HG02981 (cell line): Measurements from ENCODE around the gene CIZ1.

Experiments used
- ATAC-seq: cut with Tn5 transposase; IDR thresholded peaks from one replicate; pipeline ENCODE4 v1.9.1; 2021; ENCODE audit warnings: mild to moderate bottlenecking, moderate library complexity; ENCODE audit not compliant: unreplicated experiment

Gene CIZ1

DNA sequence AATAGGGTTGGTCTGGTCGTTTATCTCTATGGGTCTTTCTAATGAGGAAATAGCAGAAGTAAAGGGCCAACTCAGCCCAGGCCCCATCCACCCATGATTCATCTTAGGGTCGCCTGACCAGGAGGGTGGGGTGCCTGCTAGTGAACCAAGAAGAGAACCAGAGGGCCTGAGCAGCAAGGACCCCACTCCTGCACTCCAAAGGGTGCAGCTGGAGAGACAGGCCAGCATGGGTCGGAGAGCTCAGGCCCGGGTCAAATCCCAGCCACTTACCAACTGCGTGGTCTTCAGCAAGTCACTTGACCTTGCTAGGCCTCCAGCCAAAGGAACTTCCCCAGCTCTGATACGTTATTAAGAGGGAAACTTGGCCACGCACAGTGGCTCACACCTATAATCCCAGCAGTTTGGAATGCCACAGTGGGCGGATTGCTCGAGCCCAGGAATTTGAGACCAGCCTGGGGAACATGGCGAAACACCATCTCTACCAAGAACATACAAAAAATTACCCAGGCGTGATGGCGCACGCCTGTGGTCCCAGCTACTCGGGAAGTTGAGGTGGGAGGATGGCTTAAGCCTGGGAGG, 27.0 kb downstream of the CIZ1 start:
- no peak for ATAC-seq

DNA sequence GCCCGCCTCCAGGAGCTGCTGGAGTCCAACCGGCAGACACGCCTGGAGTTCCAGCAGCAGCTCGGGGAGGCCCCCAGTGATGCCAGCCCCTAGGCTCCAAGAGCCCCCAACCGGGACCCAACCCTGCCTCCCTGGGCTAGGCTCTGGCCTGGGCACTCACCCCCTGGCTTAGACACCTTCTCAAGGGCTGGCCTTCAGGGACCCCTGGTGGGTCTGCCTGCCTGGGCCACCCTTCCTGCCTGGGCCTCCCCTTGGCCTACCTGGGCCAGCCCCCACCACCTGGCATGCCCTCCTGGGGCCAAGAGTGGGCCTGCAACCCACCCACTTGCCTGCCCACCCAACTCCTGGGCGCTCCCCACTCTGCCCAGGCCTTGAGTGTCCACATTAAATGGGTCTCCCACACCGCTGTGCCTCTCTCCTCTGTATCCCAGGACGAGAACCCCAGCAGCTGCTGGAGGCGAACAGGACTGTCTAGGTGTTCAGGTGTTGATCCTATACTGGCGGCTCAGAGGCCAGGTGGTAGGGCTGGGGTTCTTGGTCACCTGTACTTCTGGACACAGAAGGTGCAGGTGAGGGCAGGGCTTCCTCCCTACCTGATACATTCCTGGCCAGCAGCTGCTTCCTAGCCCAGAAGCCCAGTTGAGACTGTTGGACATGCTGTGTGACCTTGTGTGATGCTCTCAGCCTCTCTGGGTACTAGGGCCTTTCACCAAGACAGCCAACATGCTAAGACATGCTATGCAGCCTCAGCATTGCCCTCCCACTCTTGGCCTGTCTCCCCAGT, 27.7 kb downstream of the CIZ1 start:
- no peak for ATAC-seq

DNA sequence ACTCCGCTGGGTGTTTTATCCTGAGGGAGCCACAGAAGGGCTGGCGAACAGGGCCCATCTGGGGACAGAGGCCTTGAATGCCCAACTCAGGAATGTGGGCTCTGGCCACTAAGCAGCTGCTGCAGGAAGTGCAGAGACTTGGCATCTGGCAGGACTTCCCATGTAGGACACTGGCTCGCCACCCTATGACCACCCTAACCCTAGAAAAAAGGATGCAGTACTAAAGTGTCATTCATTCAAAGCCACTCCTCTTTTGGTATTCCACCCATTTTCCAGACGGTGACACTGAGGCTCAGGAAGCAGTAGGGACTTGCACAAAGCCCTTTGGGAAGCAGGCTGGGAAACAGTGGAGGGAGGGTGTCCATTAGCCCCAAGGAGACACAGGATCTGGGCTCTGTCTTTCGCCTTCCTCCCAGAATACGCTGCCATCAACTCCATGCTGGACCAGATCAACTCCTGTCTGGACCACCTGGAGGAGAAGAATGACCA, 28.3 kb downstream of the CIZ1 start:
- no peak for ATAC-seq

DNA sequence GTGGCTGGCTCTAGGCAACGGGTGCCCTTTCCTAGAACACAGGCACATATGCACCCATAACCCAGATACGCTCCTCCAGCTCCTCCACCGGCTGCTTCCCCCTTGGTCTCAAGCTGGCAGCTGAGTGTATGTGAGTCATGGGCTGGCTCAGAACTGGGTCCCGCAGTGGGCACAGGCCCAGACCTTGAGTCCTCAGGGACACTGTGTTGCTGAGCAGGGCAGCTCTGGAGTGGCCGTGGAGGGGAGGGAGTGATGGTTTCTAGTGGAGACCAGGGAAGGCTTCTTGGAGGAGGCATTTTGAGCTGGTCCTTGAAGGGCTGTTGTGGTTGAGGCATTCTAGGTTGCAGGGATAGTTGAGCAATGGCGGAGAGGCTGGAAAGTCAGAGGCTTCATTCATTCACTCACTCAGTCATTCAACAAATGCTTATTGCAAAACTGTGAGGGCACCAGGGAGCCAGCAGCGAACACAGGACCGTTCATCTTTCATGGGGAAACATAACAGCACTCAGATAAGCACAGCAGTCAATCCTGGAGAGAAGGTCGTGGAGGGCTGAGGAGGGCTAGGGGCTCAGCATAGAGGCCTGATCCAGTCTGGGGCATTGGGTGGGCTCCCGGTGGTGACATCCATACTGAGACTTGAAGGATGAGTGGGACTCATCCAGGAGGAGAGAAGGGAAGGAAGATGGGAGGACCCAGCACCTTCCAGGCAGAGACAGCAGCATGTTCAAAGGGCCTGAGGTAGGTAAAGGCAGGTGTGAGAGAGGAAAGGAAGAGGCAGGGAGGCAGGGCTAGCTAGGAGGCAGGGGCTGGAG, 29.0 kb downstream of the CIZ1 start:
- ATAC-seq, result no peak

DNA sequence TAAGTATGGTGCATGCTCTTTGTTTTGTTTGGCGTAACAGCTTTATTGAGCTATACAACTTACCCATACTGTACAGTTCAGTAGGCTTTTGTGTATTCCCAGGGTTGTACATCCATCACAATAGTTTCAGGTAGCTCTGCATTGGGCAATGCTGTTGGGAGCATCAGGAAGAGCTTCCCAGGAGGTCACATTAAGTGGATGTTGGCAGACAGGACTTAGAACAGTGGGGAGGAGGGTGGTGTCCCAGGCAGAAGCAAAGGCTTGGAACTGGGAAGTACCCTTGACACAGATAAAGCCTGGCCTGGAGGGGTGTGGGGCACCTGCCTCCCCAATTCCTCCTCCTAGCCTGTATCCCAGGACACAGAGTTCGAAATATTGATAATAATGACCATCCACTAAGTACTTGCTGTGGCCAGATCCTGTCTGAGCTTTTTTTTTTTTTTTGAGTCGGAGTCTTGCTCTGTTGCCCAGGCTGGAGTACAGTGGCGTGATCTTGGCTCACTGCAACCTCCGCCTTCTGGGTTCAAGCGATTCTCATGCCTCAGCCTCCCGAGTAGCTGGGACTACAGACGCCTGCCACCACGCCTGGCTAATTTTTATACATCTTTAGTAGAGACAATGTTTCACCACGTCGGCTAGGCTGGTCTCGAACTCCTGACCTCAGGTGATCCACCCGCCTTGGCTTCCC, 30.0 kb downstream of the CIZ1 start:
- ATAC-seq, result no peak

DNA sequence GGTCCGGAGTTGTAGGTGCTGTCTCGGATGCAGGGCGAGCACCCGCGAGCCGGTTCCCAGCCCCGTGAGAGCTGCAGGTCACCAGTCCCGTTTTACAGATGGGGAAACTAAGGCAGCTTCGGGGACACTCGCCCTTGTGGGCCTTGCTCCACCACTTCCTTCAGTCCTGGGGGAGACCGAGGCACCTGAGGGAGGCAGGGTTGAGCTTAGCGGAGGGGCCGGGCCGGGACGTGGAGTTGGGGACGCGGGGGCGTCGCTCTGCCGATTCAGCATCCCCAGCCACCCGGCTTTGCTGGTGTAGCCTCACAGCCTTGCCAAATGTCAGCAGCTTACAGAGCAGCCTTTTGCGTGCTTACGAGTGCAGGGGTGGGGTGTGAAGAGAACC, 30.8 kb downstream of the CIZ1 start:
- ATAC-seq, result peak; percentile 11

DNA sequence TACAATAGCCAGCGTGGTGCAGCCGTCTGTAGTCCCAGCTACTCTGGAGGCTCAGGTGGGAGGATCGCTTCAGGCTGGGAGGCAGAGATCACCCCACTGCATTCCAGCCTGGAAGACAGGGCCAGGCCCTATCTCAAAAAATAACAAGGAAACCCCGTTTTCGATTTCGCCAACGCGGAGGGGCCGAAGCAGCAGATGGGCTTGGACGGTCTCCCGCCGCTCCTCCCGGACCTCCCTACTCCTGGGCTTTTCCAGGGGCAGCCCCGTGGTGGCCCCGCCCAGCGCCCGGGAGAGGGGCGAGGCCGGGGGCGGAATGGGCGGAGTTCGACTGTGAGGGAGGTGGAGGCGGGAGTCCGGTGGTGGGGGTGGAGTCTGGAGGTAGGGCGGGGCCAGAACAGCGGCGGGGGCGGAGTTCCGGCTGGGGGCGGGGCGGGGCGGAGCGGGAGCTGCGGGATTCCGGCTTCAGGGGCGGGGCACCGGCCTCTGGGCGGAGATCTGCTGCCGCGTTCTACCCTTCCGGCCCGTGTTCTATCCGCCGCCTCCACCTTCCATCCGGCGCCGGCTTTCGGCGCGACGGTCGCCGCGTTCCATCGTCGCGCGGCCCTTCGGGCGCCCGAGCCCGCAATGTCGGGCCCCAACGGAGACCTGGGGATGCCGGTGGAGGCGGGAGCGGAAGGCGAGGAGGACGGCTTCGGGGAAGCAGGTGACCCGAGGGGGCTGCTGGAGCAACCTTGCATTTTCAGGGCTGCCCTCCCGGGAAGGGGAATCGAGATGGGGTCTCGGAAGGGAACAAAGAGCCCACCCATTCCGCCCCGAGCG, 31.4 kb downstream of the CIZ1 start, which contains the start of gene BBLN:
Gene BBLN, plus strand, starts transcription at position 482 of the 819 bp plus-strand sequence. Its CDS starts 143 bp downstream, at position 625.
- peak; percentile 72 for ATAC-seq

DNA sequence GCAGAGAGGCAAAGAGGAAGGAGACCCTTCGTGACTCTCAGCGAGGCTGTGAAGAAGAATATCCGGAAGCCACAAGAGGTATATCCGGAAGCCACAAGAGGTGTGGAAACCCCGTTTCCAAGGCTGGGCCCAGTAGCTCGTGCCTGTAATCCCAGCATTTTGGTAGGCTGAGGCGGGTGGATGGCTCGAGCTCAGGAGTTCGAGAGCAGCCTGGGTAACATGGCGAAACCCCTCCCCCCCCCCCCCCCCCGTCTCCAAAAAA, 31.9 kb downstream of the CIZ1 start:
- ATAC-seq, result no peak

DNA sequence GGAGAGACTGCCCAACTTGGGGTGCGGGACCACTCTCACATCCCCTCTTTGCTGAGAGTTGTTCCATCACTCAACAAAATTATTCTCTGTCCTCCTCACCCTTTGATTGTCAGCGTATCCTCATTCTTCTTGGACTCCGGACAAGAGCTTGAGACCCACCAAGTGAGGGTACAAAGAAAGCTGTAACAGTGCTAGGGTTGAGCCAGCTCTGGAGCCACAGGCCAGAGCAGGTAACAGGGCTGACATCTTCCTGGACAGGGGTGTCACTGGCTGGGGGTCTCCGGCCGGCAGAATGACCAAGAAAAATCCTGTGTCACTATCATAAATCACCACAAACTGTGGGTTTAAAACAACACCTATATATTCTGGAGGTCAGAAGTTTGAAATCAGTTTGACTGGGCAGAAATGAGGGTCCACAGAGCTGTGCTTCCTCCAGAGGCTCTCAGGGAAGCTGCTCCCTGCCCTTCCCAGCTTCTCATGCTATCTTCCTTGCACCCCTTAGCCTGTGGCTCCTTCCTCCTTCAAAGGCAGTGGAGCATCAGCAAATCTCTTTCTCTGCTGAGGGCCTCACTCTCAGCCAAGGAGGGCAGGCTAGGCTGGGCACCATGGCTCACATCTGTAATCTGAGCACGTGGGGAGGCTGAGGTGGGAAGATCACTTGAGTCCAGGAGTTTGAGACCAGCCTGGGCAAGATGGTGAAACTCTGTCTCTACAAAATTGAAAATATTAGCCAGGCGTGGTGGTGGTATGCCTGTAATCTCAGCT, 35.5 kb downstream of the CIZ1 start:
- no peak for ATAC-seq

DNA sequence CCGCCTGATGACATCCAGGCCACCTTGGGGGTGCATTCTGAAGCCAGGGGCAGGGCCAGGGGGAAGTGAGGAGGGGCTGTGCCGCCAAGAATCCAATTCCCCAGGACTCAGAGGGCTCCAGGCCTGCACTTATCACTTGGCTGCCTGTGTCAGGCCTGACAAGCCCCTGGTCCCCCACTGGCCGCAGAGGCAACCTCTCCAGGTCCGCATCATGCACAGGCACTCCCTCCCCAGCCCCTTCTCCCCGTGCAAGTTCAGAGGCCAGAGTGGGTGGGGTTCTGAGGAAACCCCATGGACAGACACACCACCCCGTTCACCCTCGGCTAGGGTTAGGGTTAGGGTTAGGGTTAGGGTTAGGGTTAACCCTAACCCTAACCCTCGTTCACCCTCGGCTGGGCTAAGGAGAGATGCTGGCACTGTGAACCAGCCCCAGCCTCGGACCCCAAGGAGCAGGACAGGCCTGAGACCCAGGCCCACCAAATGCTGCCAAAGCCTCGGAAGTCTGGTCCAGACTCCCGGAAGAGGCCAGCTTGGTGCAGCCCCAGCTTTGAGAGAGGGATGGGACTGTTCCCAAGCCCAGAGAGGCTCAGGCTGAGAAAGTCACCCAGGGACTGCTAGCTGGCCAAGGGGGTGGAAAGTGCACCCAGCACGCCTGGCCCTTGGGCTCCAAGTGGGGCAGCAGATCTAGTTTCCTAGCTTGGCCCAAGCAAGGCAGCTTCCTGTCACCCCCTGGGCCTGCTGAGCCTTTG, 37.3 kb downstream of the CIZ1 start:
- ATAC-seq, result no peak

DNA sequence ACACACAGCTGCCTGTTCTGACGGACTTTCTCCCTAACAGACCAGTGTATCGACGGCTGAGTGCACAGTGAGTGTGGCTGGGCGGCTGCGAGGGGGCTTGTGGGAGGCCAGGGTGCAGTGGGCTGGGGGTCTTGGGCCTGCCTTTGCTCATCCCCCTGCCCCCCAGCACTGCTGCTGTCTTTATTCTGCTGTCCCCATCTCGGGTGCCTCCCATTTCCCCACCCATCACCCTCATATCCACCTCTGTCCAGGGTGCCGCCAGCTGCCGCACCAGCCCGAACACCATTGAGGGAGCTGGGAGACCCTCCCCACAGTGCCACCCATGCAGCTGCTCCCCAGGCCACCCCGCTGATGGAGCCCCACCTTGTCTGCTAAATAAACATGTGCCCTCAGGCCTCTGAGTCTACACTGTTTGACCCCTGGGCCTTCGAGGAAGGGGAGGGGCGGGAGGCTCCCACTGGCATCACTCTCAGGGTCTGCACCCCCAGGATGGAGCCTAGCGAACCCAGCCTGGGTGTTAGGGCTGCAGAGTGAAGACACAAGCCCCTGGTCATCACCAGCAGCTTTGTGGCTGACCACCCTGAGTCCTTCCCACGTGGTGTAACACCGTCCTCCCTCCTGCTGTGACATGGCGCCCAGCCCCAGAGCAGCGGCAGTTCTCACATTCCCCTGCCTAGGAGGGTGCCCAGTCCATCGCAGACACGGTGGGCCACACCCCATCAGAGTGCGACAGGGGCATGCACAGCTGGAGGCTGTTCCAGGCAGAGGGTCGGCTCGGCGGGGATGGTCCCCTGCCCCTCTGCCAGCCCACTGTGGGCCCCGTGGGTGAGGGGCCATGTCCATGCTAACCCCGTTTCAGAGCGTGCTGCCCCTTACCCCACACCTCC, 38.1 kb downstream of the CIZ1 start:
- ATAC-seq, result no peak

DNA sequence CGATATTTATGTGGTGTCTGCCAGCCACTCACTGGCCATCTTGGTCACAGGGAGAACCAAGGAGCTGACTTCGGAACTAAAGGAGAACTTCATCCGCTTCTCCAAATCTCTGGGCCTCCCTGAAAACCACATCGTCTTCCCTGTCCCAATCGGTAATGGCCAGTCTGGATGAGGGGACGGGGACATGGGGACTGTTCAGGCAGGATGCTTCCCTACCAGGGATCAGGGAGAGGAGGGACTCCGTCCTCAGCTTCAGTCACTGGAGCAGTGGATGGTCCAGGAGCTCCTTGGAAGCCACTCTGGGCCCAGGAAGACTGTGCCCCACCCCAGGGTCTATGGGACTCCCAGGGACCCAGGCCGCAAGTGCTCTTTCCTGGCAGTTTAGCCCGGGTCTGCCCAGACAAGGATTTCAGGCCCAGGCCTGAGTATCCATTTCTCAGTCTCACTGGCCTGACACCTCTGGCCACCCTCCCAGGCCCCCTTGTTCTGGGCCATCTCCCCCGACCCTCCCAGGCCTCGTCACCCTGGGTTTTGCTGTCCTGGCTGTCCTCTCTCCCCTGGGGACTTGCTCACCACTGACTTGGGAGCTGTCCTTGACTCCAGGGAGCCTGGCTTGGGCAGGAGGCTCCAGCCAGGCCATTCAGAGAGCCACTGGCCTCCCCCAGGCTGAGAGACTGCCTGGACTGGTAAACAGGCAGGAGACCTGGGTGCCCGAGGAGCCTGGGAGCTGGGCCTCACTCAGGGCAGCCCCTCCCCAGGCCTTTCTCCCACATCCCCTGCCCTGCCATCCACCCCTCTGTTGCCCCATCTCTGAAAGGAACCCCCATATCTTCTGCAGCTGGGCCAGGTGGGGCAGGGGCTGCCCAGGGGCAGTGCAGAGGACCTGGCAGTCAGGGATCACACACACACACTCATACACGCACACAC, 39.0 kb downstream of the CIZ1 start:
- no peak for ATAC-seq

DNA sequence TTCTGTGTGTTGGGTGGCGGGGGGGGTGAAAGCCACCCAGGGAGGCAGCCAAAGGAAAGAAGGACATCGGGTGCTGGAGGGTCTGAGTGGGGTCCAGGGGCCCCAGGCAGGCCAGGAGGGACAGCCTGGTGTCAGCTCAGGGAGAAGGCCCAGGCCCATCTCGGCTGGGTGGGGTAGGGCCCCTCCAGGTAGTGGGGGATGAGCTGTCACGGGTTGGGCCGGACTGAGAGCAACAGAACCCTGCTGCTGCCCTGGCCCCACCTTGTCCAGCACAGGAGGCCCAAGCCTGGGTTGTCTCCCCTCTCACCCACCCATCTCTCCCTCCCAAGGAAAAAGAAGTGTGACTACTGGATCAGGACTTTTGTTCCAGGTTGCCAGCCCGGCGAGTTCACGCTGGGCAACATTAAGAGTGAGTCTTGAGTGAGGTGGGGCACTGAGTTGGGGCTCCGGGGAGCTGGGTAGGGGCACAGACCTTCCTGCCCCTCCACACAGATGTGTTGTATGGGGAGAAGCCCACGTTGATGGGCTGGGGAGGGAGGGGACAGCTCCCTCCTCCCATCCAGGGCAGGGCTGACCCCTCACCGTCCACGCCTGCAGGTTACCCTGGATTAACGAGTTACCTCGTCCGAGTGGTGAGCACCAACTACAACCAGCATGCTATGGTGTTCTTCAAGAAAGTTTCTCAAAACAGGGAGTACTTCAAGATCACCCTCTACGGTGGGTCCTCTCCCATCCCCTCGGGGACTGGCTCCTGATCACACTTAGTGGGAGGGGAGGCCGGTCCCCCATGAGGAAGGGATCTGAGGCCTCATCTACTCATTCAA, 39.9 kb downstream of the CIZ1 start:
- ATAC-seq, result no peak

DNA sequence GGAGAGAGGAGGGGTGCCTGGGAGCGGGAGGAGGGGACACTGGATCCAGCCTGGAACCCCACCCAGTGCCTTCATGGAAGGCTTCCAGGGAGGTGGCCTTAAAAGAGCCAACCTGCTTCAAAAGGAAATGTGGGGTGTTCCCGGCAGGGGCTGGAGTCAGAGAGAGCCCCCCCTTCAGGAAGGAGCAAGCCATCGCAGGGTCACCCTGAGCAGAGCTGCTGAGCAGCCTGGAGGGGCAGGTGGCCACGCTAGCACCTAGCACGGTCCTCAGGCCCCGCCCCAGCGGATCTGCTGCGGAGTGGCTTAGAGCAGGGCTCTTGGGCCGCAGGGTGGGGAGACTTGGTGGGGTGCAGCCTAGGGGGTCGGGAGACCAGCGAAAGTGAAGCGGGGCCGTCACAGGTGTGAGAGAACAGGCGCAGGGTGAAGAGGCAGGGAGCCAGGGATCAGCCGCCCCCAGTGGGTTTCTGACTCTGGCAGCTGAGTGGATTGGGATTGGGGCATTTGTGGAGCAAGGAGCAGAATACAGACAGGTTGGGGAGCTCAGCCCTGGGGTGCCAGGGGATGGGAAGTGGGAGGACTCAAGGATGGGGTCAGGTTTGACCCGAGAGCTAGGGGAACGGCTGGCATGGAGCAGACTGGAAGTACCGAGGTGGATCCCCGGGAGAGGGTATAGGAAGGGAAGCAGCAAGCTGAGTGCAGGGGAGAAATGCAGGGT, 40.6 kb downstream of the CIZ1 start:
- no peak for ATAC-seq

DNA sequence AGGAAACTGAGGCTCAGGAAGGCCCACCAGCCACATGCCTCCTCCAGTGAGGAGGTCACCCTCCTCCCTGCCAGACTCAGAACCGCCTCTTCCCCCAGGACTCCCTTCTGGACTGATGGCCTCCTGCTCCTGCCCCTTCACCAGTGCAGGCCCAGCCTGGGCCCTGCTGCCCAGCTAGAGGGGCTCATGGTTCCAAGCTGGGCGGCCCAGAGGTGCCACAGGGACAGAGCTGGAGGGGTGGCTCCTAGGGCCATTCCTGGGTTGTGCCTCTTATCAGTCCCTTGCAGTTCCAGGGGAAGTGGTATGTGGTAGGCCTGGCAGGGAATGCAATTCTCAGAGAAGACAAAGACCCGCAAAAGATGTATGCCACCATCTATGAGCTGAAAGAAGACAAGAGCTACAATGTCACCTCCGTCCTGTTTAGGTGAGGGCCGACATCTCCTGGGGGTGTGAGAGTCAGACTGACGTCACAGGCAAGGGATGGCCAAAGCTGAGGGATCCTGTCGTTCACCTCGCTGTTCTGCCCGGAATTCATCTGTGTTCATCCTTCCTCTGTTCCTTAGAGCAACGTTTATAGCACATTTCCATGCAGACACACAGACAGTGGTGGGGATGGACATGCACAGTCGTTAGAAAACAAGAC, 41.3 kb downstream of the CIZ1 start:
- no peak for ATAC-seq
